Testis (tissue), 2 donors: ENCODE data around the gene GLS.

Source experiments
- POLR2A ChIP-seq: fragments of 450-650 bp; IDR thresholded peaks from one replicate; pipeline ENCODE4 v1.6.1; 2017; ENCODE audit warnings: antibody characterized with exemption, mild to moderate bottlenecking, moderate library complexity
- TF ChIP-seq, protein P1 (sequence below), 3 experiments: fragments of 450-650 bp in 2 of 3; fragments of 200-600 bp in 1 of 3; sonication (generic) in 1 of 3; IDR thresholded peaks; one replicate each; pipeline ENCODE4 v1.5.1; 2016 to 2019; ENCODE audit warnings: antibody characterized with exemption in 3 of 3, mild to moderate bottlenecking in 2 of 3, moderate library complexity in 1 of 3

DNA sequence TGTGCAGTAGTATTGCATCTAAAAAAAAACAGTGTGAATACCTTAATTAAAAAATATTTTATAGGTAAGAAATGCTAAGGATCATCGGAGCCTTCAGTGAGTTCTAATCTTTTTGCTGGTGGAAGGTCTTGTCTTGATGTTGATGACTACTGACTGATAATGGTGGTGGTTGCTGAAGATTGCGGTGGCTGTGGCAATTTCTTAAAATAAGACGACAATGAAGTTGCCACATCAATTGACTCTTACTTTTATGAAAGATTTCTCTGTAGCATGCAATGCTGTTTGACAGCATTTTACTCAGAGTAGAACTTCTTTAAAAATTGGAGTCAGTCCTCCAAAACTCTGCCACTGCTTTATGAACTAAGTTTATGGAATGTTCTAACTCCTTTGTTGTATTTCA lies 36.2 kb downstream of the GLS start:
- TF ChIP-seq, protein P1, sequence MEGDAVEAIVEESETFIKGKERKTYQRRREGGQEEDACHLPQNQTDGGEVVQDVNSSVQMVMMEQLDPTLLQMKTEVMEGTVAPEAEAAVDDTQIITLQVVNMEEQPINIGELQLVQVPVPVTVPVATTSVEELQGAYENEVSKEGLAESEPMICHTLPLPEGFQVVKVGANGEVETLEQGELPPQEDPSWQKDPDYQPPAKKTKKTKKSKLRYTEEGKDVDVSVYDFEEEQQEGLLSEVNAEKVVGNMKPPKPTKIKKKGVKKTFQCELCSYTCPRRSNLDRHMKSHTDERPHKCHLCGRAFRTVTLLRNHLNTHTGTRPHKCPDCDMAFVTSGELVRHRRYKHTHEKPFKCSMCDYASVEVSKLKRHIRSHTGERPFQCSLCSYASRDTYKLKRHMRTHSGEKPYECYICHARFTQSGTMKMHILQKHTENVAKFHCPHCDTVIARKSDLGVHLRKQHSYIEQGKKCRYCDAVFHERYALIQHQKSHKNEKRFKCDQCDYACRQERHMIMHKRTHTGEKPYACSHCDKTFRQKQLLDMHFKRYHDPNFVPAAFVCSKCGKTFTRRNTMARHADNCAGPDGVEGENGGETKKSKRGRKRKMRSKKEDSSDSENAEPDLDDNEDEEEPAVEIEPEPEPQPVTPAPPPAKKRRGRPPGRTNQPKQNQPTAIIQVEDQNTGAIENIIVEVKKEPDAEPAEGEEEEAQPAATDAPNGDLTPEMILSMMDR (IDR thresholded peaks at IDR 0.05): no peak
- TF ChIP-seq POLR2A: no peak
